Measurements from ENCODE around the gene PDE8B.

Gene PDE8B

DNA sequence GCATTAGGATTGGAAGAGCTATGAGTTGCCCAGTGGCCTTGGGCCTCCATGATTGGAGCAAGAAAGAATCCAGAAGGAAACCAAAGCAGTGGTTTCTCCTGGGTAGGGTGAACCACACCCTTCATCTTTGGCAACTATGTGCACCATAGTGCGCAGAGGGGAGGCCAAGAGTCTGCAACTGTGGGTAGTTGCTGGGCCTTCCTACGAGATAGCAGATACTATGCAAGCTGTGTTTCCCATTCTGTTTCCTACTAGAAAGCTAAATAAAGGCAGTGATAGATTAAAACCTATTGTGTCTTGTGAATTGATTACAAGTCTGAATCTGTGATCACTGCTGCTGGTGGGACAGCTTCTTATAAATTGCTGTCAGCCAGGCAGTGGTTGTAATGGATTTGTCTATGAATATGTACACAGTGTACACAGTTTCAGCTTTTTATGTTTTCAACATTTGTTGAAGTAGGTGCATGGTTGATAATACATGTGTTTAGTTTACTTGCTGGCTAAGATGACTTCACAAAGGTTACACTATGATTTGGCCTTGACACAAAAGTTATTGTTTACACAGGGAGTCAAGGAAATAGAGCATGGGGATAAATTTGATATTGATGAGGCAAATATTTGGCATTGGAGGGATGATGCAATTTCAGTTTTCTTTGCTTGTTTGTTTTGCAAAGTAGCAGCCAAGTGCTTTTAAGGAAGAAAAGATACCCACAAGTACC lies 23.7 kb upstream of the PDE8B start:
- DNase-seq (ENCODE audit: low read depth in 2 of 2): no peak

DNA sequence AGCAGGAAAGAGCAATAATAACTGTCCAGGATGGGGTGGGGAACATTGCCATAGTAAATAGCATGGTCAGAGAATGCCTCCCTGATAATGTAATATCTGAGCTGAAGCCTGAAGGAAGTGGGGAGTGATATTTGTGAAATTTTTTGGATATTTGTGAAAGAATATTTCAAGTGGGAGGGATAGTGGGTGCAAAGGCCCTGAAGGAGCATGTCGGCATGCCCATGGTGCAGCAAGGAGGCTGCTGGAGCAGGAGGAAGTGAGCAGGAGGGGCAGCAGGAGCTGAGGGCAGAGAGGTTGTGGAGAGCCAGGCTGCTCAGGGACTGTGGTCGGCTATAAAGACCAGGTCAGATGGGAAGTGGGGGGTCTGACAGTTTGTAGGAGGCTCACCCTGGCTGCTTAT lies 21.1 kb upstream of the PDE8B start:
- no peak for DNase-seq (ENCODE audit: low read depth in 2 of 2)

- no peak for DNase-seq (ENCODE audit: low read depth in 2 of 2)
These were observed 17.9 kb upstream of the PDE8B start for GRCh38 chr5:77192441-77193050.

DNA sequence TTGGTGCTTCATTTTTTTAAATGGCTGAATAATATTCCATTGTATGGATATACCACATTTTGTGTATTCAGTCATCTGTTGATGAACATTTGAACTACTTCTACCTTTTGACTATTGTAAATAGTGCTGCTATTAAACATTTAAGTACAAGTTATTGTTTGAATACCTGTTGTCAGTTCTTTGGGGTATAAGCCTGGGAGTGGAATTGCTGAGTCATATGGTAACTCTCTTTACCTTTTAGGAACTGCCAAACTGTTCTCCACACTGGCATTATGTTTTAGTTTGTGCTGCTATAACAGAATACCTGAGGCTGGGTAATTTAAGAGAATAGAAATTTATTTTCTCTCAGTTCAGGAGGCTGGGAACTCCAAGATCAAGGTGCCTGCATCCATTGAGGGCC lies 15.7 kb upstream of the PDE8B start:
- DNase-seq (ENCODE audit: low read depth in 2 of 2): no peak

DNA sequence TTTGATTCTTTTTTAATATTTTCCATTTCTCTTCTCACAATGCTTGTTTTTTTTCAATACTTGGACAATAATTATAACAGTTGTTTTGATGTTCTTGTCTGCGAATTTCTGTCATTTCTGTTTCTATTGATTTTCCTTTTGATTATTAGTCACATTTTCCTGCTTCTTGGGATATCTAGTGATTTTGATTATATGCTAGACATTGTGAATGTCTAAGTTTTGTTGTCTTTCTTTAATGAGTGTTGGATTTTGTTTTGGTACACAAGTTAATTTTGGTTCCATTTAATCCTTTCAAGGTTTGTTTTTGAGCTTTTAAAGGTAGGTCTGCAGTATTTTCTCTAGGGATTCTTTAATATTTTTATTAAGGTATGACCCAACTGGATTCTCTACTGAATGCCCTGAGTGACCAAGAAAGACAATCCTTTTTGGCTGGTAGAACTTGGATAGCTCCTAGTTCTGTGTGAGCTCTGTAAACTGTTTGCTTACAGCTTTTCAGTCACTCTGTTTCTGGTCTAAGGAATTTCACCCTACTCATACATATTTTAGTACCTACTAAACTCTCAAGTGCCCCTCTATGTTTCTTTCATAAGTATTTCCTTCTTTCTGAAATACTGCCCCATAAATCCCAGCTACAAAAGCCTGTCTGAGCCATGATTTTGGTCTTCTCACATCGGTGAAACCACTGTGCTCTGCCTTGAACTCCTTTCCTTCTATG lies 12.5 kb upstream of the PDE8B start:
- DNase-seq (ENCODE audit: low read depth in 2 of 2): no peak

- no peak for DNase-seq (ENCODE audit: low read depth in 2 of 2)
These were observed 9.8 kb upstream of the PDE8B start for GRCh38 chr5:77200663-77201062.

DNA sequence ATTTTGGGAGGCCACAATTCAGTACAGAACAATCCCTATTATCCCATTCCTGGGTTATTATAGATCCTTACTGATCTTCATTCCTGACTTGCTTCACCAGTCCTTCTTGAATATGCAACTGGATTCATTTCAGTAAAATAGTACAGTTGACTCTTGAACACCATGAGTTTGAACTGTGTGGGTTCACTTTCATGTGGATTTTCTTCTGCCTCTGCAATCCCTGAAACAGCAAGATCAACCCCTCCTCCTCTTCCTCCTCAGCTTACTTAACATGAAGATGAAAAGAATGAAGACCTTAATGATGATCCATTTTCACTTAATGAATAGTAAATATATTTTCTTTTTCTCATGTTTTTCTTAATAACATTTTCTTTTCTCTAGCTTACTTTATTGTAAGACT lies 8.3 kb upstream of the PDE8B start:
- no peak for DNase-seq (ENCODE audit: low read depth in 2 of 2)

DNA sequence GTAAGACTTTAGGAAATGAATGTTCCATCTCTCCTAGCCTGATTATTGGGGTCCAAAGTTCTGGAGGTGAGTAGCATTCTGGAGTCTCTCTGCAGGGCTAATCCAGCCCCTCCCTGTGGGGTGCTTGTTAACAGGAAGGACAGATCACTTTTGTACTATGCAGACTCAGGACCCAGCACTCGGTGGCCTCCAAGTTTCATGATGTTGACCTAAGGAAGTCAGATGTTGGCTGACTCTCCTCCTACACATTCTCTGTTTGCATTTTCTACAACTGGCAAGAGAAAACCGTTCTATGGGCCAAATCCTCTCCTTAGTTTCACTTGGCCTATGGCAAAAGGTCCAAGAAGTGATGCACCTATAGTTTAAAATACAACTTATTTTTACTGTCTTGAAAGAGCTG lies 5.5 kb upstream of the PDE8B start:
- no peak for DNase-seq (ENCODE audit: low read depth in 2 of 2)

GRCh38 chr5:77208507-77209163 lies 1.8 kb upstream of the PDE8B start:
- DNase-seq (ENCODE audit: low read depth in 2 of 2): no peak

DNA sequence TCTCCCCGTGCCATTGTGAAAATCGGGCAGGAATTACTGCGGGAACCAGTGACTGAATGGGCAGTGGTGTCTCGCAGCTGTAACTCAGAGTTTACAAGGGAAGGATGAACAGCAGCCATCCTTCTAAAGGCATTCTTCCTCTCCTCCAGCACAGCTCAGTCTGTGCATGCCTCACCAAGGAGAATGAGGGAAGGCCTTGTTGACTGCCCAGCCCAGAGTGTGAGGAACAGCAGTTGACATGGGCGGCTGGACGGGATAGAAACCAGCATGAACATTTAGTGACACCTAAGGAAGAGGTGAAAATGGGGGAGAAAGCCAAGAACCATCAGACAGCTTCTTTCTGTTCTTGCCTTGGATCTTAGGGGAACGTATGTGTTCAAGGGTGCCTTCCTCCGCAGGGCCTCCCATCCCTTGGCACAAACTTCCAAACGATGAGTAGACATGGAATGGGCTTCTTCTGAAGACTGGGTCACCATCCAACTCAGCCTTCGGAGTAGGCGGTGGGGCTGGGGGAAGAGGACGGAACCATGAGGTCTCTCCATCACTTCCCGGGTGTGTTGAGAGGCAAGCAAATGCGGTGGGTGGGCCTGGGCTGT lies 887 bp upstream of the PDE8B start:
- no peak for DNase-seq (ENCODE audit: low read depth in 2 of 2)

GRCh38 chr5:77210964-77211690 lies 647 bp downstream of the PDE8B start:
- DNase-seq (ENCODE audit: low read depth in 2 of 2): no peak

DNA sequence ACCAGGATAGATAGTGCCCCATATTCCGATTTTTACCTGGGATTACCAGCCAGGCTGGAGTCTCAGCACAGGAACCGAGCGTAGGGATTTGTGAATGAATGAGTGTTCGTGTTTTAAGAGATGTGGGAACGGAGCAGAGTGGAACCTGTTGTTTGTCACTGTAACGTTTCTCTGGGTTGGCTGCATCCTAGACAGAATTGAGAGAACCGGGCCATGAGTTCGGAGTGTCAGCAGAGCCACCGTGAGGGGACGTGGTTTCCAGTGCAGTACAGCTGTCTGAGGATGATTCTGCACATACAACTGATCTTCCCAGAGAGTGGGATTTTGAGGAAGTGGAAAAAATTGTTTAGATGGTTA lies 1.2 kb downstream of the PDE8B start:
- DNase-seq (ENCODE audit: low read depth in 2 of 2): no peak

DNA sequence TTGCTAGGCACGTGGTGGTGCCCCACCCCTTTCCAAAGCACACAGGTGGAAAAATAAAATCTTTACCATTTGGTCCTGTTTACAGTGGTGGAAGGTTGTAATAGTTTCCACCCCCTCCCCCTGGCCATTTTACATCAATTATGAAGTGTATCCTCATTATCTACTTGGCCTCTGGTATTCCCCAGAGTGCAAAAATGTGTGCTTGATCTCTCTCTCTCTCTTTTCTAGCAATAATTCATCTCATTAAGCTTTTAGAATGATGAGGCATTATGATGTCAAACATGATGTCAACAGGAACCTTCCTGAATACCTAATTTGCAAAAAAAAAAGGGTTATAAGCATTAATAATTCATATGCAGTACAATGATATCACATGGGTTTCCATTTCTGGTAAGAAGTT lies 3.1 kb downstream of the PDE8B start:
- DNase-seq (ENCODE audit: low read depth in 2 of 2): no peak

GRCh38 chr5:77214151-77214550 lies 3.7 kb downstream of the PDE8B start:
- DNase-seq (ENCODE audit: low read depth in 2 of 2): no peak

DNA sequence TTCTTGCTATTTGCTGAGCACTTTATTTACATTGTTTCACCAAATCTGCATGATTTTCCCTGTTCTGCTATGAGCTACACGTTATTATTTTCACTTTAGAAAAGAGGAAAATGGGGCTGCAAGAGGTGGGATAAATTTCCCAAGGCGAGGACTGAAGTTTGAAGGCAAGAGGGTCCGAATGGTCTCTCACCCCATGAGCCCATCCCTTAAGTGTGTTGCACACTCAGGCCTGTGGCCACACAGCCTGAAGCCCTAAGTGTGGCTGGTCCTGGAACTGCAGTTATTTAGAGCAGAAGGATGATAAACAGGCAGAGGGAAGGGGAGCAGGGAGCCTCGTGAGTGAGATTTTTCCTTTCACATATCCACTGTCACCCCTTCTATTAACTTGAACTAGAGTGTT lies 7.8 kb downstream of the PDE8B start:
- no peak for DNase-seq (ENCODE audit: low read depth in 2 of 2)

DNA sequence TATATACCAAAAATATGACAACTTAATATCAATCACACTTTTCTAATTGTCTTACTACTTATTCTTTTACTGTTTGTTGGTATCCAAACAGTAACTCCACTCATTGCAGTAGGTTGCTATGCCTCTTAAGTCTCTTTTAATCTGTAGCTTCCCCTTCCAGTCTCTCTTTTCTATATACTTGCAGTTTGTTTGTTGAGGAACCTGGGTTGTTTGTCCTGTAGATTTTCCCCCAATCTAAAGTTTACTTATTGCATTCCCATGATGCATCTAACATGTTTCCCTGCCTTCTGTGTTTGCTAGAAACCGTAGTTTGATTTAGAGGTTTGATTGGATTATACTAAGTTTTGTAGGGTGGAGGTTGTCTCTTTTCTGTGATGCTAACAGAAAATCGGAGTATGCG lies 10.6 kb downstream of the PDE8B start:
- no peak for DNase-seq (ENCODE audit: low read depth in 2 of 2)

- DNase-seq (ENCODE audit: low read depth in 2 of 2): no peak
These were observed 12.2 kb downstream of the PDE8B start for GRCh38 chr5:77222722-77223121.

GRCh38 chr5:77223653-77224052 lies 13.2 kb downstream of the PDE8B start:
- no peak for DNase-seq (ENCODE audit: low read depth in 2 of 2)

DNA sequence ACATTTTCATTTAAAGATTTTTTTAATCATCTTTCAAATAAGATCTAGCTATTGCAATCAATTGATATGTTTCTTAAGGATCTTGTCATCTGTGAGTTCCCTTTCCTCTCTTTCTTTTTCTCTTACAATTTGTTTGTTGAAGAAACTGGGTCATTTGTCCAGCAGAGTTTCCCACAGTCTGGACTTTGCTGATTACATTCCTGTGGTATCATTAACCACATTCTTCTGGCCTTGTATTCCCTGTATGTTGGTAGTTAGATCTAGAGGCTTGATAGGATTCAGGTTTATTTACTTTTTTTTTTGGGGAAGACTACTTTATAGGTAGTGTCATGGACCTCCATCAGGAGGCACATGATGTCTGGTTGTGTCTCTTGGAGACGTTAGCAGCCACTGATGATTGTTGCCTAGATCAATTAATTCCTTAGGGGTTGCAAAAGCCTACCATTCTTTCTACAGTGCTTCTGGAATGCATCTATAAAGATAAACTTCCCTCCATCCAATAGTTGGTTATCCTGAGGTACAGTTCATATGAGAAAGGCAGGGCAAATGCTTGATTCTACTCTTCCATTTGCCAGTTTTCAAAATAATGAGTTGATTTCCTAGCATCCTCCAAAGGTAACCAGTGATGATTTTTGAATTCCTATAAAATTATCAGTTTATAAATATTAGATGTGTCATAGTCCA lies 14.3 kb downstream of the PDE8B start:
- DNase-seq (ENCODE audit: low read depth in 2 of 2): no peak

DNA sequence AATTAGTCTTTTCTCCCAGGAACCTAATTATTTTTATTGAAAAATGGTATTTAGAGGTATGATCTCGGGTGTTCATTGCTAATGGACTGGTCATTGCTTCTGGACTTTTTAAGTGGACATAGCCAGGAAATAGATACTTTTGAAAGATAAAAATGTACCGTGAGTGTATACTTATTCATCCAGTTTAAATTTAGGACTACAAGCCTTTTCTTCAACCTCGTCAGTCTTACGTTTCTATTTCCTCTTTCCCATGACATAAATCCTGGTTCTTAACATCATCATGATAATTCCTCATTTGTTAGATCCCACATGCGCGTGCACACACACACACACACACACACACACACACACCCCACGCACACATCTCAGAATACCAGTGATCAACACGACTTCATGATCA lies 15.1 kb downstream of the PDE8B start:
- DNase-seq (ENCODE audit: low read depth in 2 of 2): no peak

GRCh38 chr5:77229887-77230286 lies 19.4 kb downstream of the PDE8B start:
- no peak for DNase-seq (ENCODE audit: low read depth in 2 of 2)
